NK-92 (cell line): ENCODE results near the gene XIAP.

ENCODE experiments used
- DNase-seq: peaks from one replicate; lab custom pipeline; 2025; ENCODE audit not compliant: unreplicated experiment; lab: John Stamatoyannopoulos, UW

XIAP gene

GRCh38 chrX:123959281-123960063, 99.6 kb downstream of the XIAP start:
- no peak for DNase-seq

DNA sequence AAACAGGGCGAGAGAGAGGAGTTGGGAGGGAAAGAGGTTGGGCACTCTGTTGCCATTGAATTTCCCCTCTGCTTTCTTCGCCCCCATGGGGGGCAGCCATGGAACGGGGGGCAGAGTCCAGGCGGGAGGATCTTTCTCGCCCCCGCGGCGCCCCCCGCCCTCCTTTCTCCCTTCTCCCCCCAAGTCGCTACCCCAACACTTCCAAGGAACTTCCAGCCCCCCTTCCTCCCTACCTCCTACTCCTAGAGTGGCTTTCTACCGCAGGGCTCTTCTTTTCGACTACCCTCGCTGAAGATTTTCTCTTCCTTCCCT, 101.1 kb downstream of the XIAP start:
- DNase-seq = no peak

GRCh38 chrX:123961268-123962005, 101.6 kb downstream of the XIAP start, which contains the start of gene STAG2:
Gene STAG2 (plus strand): TSS chrX:123961706. CDS start chrX:124022628, 60,922 bp downstream.
- DNase-seq = no peak

GRCh38 chrX:123962006-123962467, 102.2 kb downstream of the XIAP start:
- DNase-seq = no peak

- DNase-seq = peak; percentile 43
Observed at GRCh38 chrX:123962794-123963373, 103.0 kb downstream of the XIAP start.
